ENCODE measurements around the gene EMILIN3. TPM values are rescaled to one million over a fixed set of nuclear protein-coding genes. Genes with fewer than 3 reads are reported as not detected.

EMILIN3 gene
- total RNA-seq, 1 donor from 2014 or later, result 2.1 TPM

- DNase-seq (ENCODE audit: extremely low spot score, unreplicated experiment), result no peak
Measured at GRCh38 chr20:41380551-41381193, 14.1 kb upstream of the EMILIN3 start.

GRCh38 chr20:41379551-41379950, 12.9 kb upstream of the EMILIN3 start:
- Mint-ChIP-seq H3K4me1 (ENCODE audit: unreplicated experiment) (peaks cover 2% of the 10 kb centered on the region), H3K36me3 (ENCODE audit: unreplicated experiment) (no peaks in the 10 kb centered on the region), H3K9me3 (ENCODE audit: unreplicated experiment) (no peaks in the 10 kb centered on the region), H3K27ac (ENCODE audit: unreplicated experiment) (no peak overlapping the region), H3K27me3 (ENCODE audit: unreplicated experiment) (peaks cover 39% of the 10 kb centered on the region), H3K4me3 (ENCODE audit: unreplicated experiment) (no peak overlapping the region)
- no peak for DNase-seq (ENCODE audit: extremely low spot score, unreplicated experiment)
- no peak for TF ChIP-seq CTCF (IDR thresholded peaks at IDR 0.05)

More at GRCh38 chr20:41380551-41381193, 14.1 kb upstream of the EMILIN3 start:
- Mint-ChIP-seq H3K27me3 (ENCODE audit: unreplicated experiment) (peaks cover 39% of the 10 kb centered on the region), H3K4me1 (ENCODE audit: unreplicated experiment) (peaks cover 2% of the 10 kb centered on the region), H3K4me3 (ENCODE audit: unreplicated experiment) (no peak overlapping the region), H3K9me3 (ENCODE audit: unreplicated experiment) (no peaks in the 10 kb centered on the region), H3K36me3 (ENCODE audit: unreplicated experiment) (no peaks in the 10 kb centered on the region), H3K27ac (ENCODE audit: unreplicated experiment) (no peak overlapping the region)
- TF ChIP-seq CTCF (IDR thresholded peaks at IDR 0.05), result no peak

- no peak for DNase-seq (ENCODE audit: extremely low spot score, unreplicated experiment)
- Mint-ChIP-seq H3K9me3 (ENCODE audit: unreplicated experiment) (no peaks in the 10 kb centered on the region), H3K27ac (ENCODE audit: unreplicated experiment) (no peak overlapping the region), H3K4me1 (ENCODE audit: unreplicated experiment) (peaks cover 14% of the 10 kb centered on the region), H3K36me3 (ENCODE audit: unreplicated experiment) (no peaks in the 10 kb centered on the region), H3K27me3 (ENCODE audit: unreplicated experiment) (peaks cover 46% of the 10 kb centered on the region), H3K4me3 (ENCODE audit: unreplicated experiment) (no peak overlapping the region)
- no peak for TF ChIP-seq CTCF (IDR thresholded peaks at IDR 0.05)
Measured at GRCh38 chr20:41377275-41377674, 10.7 kb upstream of the EMILIN3 start.

GRCh38 chr20:41376349-41376748, 9.7 kb upstream of the EMILIN3 start:
- H3K27me3 Mint-ChIP-seq (ENCODE audit: unreplicated experiment), result peaks cover 46% of the 10 kb centered on the region
- peaks cover 14% of the 10 kb centered on the region for H3K4me1 Mint-ChIP-seq (ENCODE audit: unreplicated experiment)
- TF ChIP-seq CTCF (IDR thresholded peaks at IDR 0.05), result no peak
- H3K27ac Mint-ChIP-seq (ENCODE audit: unreplicated experiment), result no peak overlapping the region
- H3K36me3 Mint-ChIP-seq (ENCODE audit: unreplicated experiment), result peaks cover under 1% of the 10 kb centered on the region
- no peak for DNase-seq (ENCODE audit: extremely low spot score, unreplicated experiment)
- no peak overlapping the region for H3K4me3 Mint-ChIP-seq (ENCODE audit: unreplicated experiment)
- H3K9me3 Mint-ChIP-seq (ENCODE audit: unreplicated experiment), result peaks cover 2% of the 10 kb centered on the region

GRCh38 chr20:41375846-41376245, 9.2 kb upstream of the EMILIN3 start:
- H3K9me3 Mint-ChIP-seq (ENCODE audit: unreplicated experiment), result peaks cover 6% of the 10 kb centered on the region
- peaks cover 14% of the 10 kb centered on the region for H3K4me1 Mint-ChIP-seq (ENCODE audit: unreplicated experiment)
- H3K36me3 Mint-ChIP-seq (ENCODE audit: unreplicated experiment), result peaks cover 2% of the 10 kb centered on the region
- H3K4me3 Mint-ChIP-seq (ENCODE audit: unreplicated experiment), result no peak overlapping the region
- peaks cover 45% of the 10 kb centered on the region for H3K27me3 Mint-ChIP-seq (ENCODE audit: unreplicated experiment)
- no peak for TF ChIP-seq CTCF (IDR thresholded peaks at IDR 0.05)
- H3K27ac Mint-ChIP-seq (ENCODE audit: unreplicated experiment), result no peak overlapping the region
- DNase-seq (ENCODE audit: extremely low spot score, unreplicated experiment), result no peak

Measured in osteocyte (in vitro differentiated cells).